ENCODE results near the gene CREB5.

CREB5 gene

GRCh38 chr7:28700096-28700495 lies 287.8 kb downstream of the CREB5 start:
- no peak overlapping the region for H3K4me3 Mint-ChIP-seq
- H3K27ac Mint-ChIP-seq: no peak overlapping the region
- H3K9me3 Mint-ChIP-seq: no peaks in the 10 kb centered on the region
- intact Hi-C loops (cut with micrococcal nuclease): no loop called here
- no peaks in the 10 kb centered on the region for H3K27me3 Mint-ChIP-seq
- peaks cover 36% of the 10 kb centered on the region for H3K4me1 Mint-ChIP-seq (ENCODE audit: low read depth)
- peaks cover 46% of the 10 kb centered on the region for H3K36me3 Mint-ChIP-seq (ENCODE audit: low read depth)

- H3K36me3 Mint-ChIP-seq (ENCODE audit: low read depth): peaks cover 41% of the 10 kb centered on the region
- intact Hi-C loops (cut with micrococcal nuclease): no loop called here
- peaks cover 29% of the 10 kb centered on the region for H3K4me1 Mint-ChIP-seq (ENCODE audit: low read depth)
- no peaks in the 10 kb centered on the region for H3K9me3 Mint-ChIP-seq
- H3K27ac Mint-ChIP-seq: no peak overlapping the region
- H3K4me3 Mint-ChIP-seq: no peak overlapping the region
- H3K27me3 Mint-ChIP-seq: no peaks in the 10 kb centered on the region
Observed at GRCh38 chr7:28700790-28701203, 288.5 kb downstream of the CREB5 start.

- Mint-ChIP-seq H3K36me3 (ENCODE audit: low read depth) (peaks cover 36% of the 10 kb centered on the region), H3K9me3 (no peaks in the 10 kb centered on the region), H3K4me3 (no peak overlapping the region), H3K27ac (no peak overlapping the region), H3K27me3 (peaks cover 1% of the 10 kb centered on the region), H3K4me1 (ENCODE audit: low read depth) (peaks cover 29% of the 10 kb centered on the region)
- intact Hi-C loops (cut with micrococcal nuclease): no loop called here
Observed at GRCh38 chr7:28701731-28702130, 289.4 kb downstream of the CREB5 start.

GRCh38 chr7:28702171-28702570 lies 289.9 kb downstream of the CREB5 start:
- intact Hi-C loops (cut with micrococcal nuclease): no loop called here
- Mint-ChIP-seq H3K9me3 (no peaks in the 10 kb centered on the region), H3K27ac (no peak overlapping the region), H3K4me3 (no peak overlapping the region), H3K27me3 (peaks cover 1% of the 10 kb centered on the region), H3K36me3 (ENCODE audit: low read depth) (peaks cover 36% of the 10 kb centered on the region), H3K4me1 (ENCODE audit: low read depth) (peaks cover 29% of the 10 kb centered on the region)

- H3K36me3 Mint-ChIP-seq (ENCODE audit: low read depth): peaks cover 36% of the 10 kb centered on the region
- intact Hi-C loops (cut with micrococcal nuclease): no loop called here
- no peak overlapping the region for H3K4me3 Mint-ChIP-seq
- H3K27ac Mint-ChIP-seq: no peak overlapping the region
- no peaks in the 10 kb centered on the region for H3K9me3 Mint-ChIP-seq
- peaks cover 4% of the 10 kb centered on the region for H3K27me3 Mint-ChIP-seq
- peaks cover 26% of the 10 kb centered on the region for H3K4me1 Mint-ChIP-seq (ENCODE audit: low read depth)
Observed at GRCh38 chr7:28703037-28703765, 290.9 kb downstream of the CREB5 start.

GRCh38 chr7:28704706-28705105 lies 292.4 kb downstream of the CREB5 start:
- Mint-ChIP-seq H3K4me3 (no peak overlapping the region), H3K4me1 (ENCODE audit: low read depth) (peaks cover 18% of the 10 kb centered on the region), H3K27ac (peak overlapping the region; percentile 16), H3K9me3 (no peaks in the 10 kb centered on the region), H3K36me3 (ENCODE audit: low read depth) (peaks cover 33% of the 10 kb centered on the region), H3K27me3 (peaks cover 6% of the 10 kb centered on the region)
- intact Hi-C loops (cut with micrococcal nuclease): no loop called here

- peaks cover 6% of the 10 kb centered on the region for H3K27me3 Mint-ChIP-seq
- intact Hi-C loops (cut with micrococcal nuclease): no loop called here
- no peak overlapping the region for H3K27ac Mint-ChIP-seq
- H3K9me3 Mint-ChIP-seq: no peaks in the 10 kb centered on the region
- H3K4me1 Mint-ChIP-seq (ENCODE audit: low read depth): peaks cover 18% of the 10 kb centered on the region
- no peak overlapping the region for H3K4me3 Mint-ChIP-seq
- H3K36me3 Mint-ChIP-seq (ENCODE audit: low read depth): peaks cover 26% of the 10 kb centered on the region
Observed at GRCh38 chr7:28705350-28705749, 293.0 kb downstream of the CREB5 start.

- Mint-ChIP-seq H3K27me3 (peaks cover 8% of the 10 kb centered on the region), H3K4me3 (no peak overlapping the region), H3K4me1 (ENCODE audit: low read depth) (peaks cover 28% of the 10 kb centered on the region)
Observed at GRCh38 chr7:28706584-28706983, 294.3 kb downstream of the CREB5 start.

GRCh38 chr7:28707291-28707690 lies 295.0 kb downstream of the CREB5 start:
- Mint-ChIP-seq H3K4me1 (ENCODE audit: low read depth) (peaks cover 30% of the 10 kb centered on the region), H3K27ac (no peak overlapping the region), H3K9me3 (no peaks in the 10 kb centered on the region), H3K27me3 (peaks cover 8% of the 10 kb centered on the region), H3K4me3 (no peak overlapping the region), H3K36me3 (ENCODE audit: low read depth) (peaks cover 24% of the 10 kb centered on the region)
- intact Hi-C loops (cut with micrococcal nuclease): no loop called here

More at GRCh38 chr7:28706584-28706983, 294.3 kb downstream of the CREB5 start:
- H3K36me3 Mint-ChIP-seq (ENCODE audit: low read depth): peaks cover 26% of the 10 kb centered on the region
- intact Hi-C loops (cut with micrococcal nuclease): no loop called here
- no peaks in the 10 kb centered on the region for H3K9me3 Mint-ChIP-seq
- H3K27ac Mint-ChIP-seq: no peak overlapping the region

- H3K4me1 Mint-ChIP-seq (ENCODE audit: low read depth): peaks cover 30% of the 10 kb centered on the region
- H3K36me3 Mint-ChIP-seq (ENCODE audit: low read depth): peaks cover 15% of the 10 kb centered on the region
- no peaks in the 10 kb centered on the region for H3K9me3 Mint-ChIP-seq
- no peak overlapping the region for H3K27ac Mint-ChIP-seq
- H3K4me3 Mint-ChIP-seq: no peak overlapping the region
- intact Hi-C loops (cut with micrococcal nuclease): no loop called here
- H3K27me3 Mint-ChIP-seq: peaks cover 8% of the 10 kb centered on the region
Observed at GRCh38 chr7:28708033-28708951, 296.0 kb downstream of the CREB5 start.

GRCh38 chr7:28709748-28710147 lies 297.4 kb downstream of the CREB5 start:
- no peak overlapping the region for H3K4me3 Mint-ChIP-seq
- H3K9me3 Mint-ChIP-seq: no peaks in the 10 kb centered on the region
- peaks cover 8% of the 10 kb centered on the region for H3K27me3 Mint-ChIP-seq
- no peak overlapping the region for H3K27ac Mint-ChIP-seq
- intact Hi-C loops (cut with micrococcal nuclease): no loop called here
- peaks cover 26% of the 10 kb centered on the region for H3K4me1 Mint-ChIP-seq (ENCODE audit: low read depth)
- peaks cover 16% of the 10 kb centered on the region for H3K36me3 Mint-ChIP-seq (ENCODE audit: low read depth)

GRCh38 chr7:28711114-28711513 lies 298.8 kb downstream of the CREB5 start:
- intact Hi-C loops (cut with micrococcal nuclease): no loop called here
- Mint-ChIP-seq H3K36me3 (ENCODE audit: low read depth) (peaks cover 14% of the 10 kb centered on the region), H3K4me1 (ENCODE audit: low read depth) (peaks cover 24% of the 10 kb centered on the region), H3K4me3 (no peak overlapping the region), H3K9me3 (no peaks in the 10 kb centered on the region), H3K27me3 (peaks cover 7% of the 10 kb centered on the region), H3K27ac (no peak overlapping the region)

GRCh38 chr7:28714459-28715120 lies 302.3 kb downstream of the CREB5 start:
- Mint-ChIP-seq H3K27me3 (peaks cover 3% of the 10 kb centered on the region), H3K9me3 (no peaks in the 10 kb centered on the region), H3K4me3 (no peak overlapping the region), H3K4me1 (ENCODE audit: low read depth) (peaks cover 12% of the 10 kb centered on the region), H3K27ac (no peak overlapping the region), H3K36me3 (ENCODE audit: low read depth) (peaks cover 38% of the 10 kb centered on the region)
- intact Hi-C loops (cut with micrococcal nuclease): no loop called here

All from dendritic cell treated with granulocyte-macrophage colony-stimulating factor and Interleukin-4, amounts not matched to agents 40 ng/mL and 50 ng/mL, for 4 days (primary cell).